ENCODE measurements around the gene RDH14. TPM values are rescaled to one million over a fixed set of nuclear protein-coding genes. Genes with fewer than 3 reads are reported as not detected.

The RDH14 gene
- polyA plus RNA-seq, 1 donor (not counting 4 experiments of a cell fraction or from before 2014, with no cell fraction given), result 29.6 TPM

DNA sequence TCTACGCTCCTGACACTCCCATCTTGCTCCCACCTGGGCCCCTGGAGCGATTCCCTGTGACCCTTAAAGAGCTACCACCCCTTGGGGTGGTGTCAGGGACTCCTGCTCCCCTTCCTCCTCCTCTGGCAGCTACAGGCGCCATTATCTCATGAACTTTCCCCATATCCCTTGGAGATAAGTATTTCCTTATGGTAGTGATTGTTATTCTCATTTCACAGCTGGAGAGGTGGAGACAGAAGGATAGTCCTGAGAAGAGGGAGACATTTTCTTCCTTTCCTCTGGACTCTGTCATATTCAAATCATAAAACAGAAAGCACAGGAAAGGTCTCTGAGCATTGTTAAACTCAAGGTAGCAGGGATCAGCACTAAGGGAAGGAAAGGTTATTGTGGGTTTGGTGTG is 34.6 kb downstream of the RDH14 start:
- Histone ChIP-seq H3K9me1 (ENCODE audit: control insufficient read depth, extremely low read depth, insufficient read depth, low read length) (no peaks in the 10 kb centered on the region), H3K9me3 (ENCODE audit: control insufficient read depth, low read depth, low read length) (no peaks in the 10 kb centered on the region), H3K27me3 (ENCODE audit: control insufficient read depth, extremely low read depth, insufficient read depth, low read length) (no peaks in the 10 kb centered on the region), H3K36me3 (ENCODE audit: control insufficient read depth in 2 of 2, extremely low read depth in 1 of 2, insufficient read depth in 2 of 2, low read length in 2 of 2) (no peaks in the 10 kb centered on the region), H3K4me2 (ENCODE audit: control insufficient read depth, extremely low read depth, insufficient read depth, low read depth, low read length) (no peak overlapping the region), H3K4me1 (ENCODE audit: control insufficient read depth, extremely low read depth, insufficient read depth, low read length) (no peaks in the 10 kb centered on the region), H4K20me1 (ENCODE audit: control insufficient read depth, extremely low read depth, insufficient read depth, low read length) (no peaks in the 10 kb centered on the region), H3K9ac (ENCODE audit: control insufficient read depth, extremely low read depth, insufficient read depth, low read length) (no peak overlapping the region), H3K79me2 (ENCODE audit: control insufficient read depth, insufficient read depth, low read length) (no peaks in the 10 kb centered on the region), H3K27ac (ENCODE audit: control insufficient read depth, insufficient read depth, low read length) (no peak overlapping the region), H2AFZ (ENCODE audit: control insufficient read depth, low read length) (no peak overlapping the region), H3K4me3 (ENCODE audit: control insufficient read depth in 2 of 3, extremely low read depth in 1 of 3, insufficient read depth in 2 of 3, low read depth in 1 of 3, low read length in 3 of 3) (no peak overlapping the region)
- no peak for TF ChIP-seq EZH2 (IDR thresholded peaks at IDR 0.05; ENCODE audit: low read length)
- TF ChIP-seq, protein P1, sequence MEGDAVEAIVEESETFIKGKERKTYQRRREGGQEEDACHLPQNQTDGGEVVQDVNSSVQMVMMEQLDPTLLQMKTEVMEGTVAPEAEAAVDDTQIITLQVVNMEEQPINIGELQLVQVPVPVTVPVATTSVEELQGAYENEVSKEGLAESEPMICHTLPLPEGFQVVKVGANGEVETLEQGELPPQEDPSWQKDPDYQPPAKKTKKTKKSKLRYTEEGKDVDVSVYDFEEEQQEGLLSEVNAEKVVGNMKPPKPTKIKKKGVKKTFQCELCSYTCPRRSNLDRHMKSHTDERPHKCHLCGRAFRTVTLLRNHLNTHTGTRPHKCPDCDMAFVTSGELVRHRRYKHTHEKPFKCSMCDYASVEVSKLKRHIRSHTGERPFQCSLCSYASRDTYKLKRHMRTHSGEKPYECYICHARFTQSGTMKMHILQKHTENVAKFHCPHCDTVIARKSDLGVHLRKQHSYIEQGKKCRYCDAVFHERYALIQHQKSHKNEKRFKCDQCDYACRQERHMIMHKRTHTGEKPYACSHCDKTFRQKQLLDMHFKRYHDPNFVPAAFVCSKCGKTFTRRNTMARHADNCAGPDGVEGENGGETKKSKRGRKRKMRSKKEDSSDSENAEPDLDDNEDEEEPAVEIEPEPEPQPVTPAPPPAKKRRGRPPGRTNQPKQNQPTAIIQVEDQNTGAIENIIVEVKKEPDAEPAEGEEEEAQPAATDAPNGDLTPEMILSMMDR (optimal IDR thresholded peaks at IDR 0.05 in 1 of 3, IDR thresholded peaks at IDR 0.05 in 1 of 3, conservative IDR thresholded peaks at IDR 0.05 in 1 of 3; ENCODE audit: extremely low read depth in 1 of 3, insufficient read depth in 2 of 3, low read length in 3 of 3), result no peak
- DNase-seq (ENCODE audit: low read depth, low spot score) (no peak), FAIRE-seq (no peak)
- dilution Hi-C loops (cut with MboI; ENCODE audit: extremely low pct_ligation_motif_present, low sequenced_read_pairs), result no loop called here

DNA sequence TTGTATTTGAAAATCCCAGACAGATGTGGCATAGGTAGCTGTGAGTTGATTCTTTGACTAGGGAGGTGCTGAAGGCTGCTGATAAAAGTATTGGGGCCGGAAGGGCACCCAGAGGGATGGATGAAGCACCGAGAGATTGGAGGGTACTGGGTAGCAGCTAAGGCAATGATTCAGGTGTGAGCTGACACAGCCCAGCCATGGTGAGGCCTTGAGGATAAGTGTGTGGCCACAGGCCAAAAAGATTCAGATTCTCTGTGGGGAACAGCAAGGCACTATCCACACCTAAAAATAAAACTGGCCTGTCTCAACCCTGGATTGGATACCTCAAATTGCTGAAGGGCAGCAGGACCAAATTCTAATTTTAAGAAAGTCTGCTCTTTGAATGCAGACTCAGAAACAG is 35.2 kb downstream of the RDH14 start:
- dilution Hi-C loops (cut with MboI; ENCODE audit: extremely low pct_ligation_motif_present, low sequenced_read_pairs), result no loop called here
- Histone ChIP-seq H3K9me3 (ENCODE audit: control insufficient read depth, low read depth, low read length) (no peaks in the 10 kb centered on the region), H2AFZ (ENCODE audit: control insufficient read depth, low read length) (no peak overlapping the region), H3K27me3 (ENCODE audit: control insufficient read depth, extremely low read depth, insufficient read depth, low read length) (no peaks in the 10 kb centered on the region), H3K4me2 (ENCODE audit: control insufficient read depth, extremely low read depth, insufficient read depth, low read depth, low read length) (no peak overlapping the region), H3K79me2 (ENCODE audit: control insufficient read depth, insufficient read depth, low read length) (no peaks in the 10 kb centered on the region), H3K36me3 (ENCODE audit: control insufficient read depth in 2 of 2, extremely low read depth in 1 of 2, insufficient read depth in 2 of 2, low read length in 2 of 2) (no peaks in the 10 kb centered on the region), H4K20me1 (ENCODE audit: control insufficient read depth, extremely low read depth, insufficient read depth, low read length) (no peaks in the 10 kb centered on the region), H3K9me1 (ENCODE audit: control insufficient read depth, extremely low read depth, insufficient read depth, low read length) (no peaks in the 10 kb centered on the region), H3K4me3 (ENCODE audit: control insufficient read depth in 2 of 3, extremely low read depth in 1 of 3, insufficient read depth in 2 of 3, low read depth in 1 of 3, low read length in 3 of 3) (no peak overlapping the region), H3K4me1 (ENCODE audit: control insufficient read depth, extremely low read depth, insufficient read depth, low read length) (no peaks in the 10 kb centered on the region), H3K9ac (ENCODE audit: control insufficient read depth, extremely low read depth, insufficient read depth, low read length) (no peak overlapping the region), H3K27ac (ENCODE audit: control insufficient read depth, insufficient read depth, low read length) (no peak overlapping the region)
- DNase-seq (ENCODE audit: low read depth, low spot score), result no peak
- no peak for FAIRE-seq
- no peak for TF ChIP-seq EZH2 (IDR thresholded peaks at IDR 0.05; ENCODE audit: low read length)
- TF ChIP-seq, protein P1 (optimal IDR thresholded peaks at IDR 0.05 in 1 of 3, IDR thresholded peaks at IDR 0.05 in 1 of 3, conservative IDR thresholded peaks at IDR 0.05 in 1 of 3; ENCODE audit: extremely low read depth in 1 of 3, insufficient read depth in 2 of 3, low read length in 3 of 3), result no peak
